ENCODE measurements around the gene CCDC69.

The CCDC69 gene

DNA sequence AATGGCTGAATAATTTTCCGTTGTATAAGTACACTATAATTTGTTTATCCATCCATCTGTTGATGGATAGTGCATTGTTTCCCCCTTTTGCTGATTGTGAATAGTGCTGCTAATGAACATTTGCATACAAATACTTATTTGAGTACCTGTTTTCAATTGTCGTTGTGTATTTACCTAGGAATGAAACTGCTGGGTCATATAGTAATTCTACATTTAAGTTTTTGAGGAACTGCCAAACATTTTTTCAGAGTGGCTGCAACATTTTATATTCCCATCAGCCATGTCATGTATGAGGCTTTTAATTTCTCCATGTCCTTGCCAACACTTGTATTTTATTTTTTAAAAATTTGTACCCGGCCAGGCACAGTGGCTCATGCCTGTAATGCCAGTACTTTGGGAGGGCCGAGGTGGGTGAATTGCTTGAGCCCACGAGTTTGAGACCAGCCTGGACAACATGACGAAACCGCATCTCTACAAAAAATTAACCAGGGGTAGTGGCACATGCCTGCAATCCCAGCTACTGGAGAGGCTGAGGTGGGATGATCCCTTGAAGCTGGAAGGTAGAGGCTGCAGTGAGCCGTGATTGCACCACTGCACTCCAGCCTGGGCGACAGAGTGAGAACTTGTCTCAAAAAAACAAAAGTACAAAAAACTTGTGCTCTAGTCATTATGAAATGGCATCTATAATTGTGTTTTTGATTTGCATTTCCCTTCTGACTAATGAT lies 64.1 kb downstream of the CCDC69 start:
- H3K27me3 ChIP-seq (ENCODE audit: low read length): no peaks in the 10 kb centered on the region
- no peak for TF ChIP-seq EZH2phosphoT487 (conservative IDR thresholded peaks at IDR 0.05; ENCODE audit: low read length)
- TF ChIP-seq, protein P1, sequence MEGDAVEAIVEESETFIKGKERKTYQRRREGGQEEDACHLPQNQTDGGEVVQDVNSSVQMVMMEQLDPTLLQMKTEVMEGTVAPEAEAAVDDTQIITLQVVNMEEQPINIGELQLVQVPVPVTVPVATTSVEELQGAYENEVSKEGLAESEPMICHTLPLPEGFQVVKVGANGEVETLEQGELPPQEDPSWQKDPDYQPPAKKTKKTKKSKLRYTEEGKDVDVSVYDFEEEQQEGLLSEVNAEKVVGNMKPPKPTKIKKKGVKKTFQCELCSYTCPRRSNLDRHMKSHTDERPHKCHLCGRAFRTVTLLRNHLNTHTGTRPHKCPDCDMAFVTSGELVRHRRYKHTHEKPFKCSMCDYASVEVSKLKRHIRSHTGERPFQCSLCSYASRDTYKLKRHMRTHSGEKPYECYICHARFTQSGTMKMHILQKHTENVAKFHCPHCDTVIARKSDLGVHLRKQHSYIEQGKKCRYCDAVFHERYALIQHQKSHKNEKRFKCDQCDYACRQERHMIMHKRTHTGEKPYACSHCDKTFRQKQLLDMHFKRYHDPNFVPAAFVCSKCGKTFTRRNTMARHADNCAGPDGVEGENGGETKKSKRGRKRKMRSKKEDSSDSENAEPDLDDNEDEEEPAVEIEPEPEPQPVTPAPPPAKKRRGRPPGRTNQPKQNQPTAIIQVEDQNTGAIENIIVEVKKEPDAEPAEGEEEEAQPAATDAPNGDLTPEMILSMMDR (IDR thresholded peaks at IDR 0.05; ENCODE audit: insufficient read depth, low read length, poor library complexity, severe bottlenecking): no peak
- no peak overlapping the region for H3K4me2 ChIP-seq (ENCODE audit: low read depth, low read length, poor library complexity, severe bottlenecking)
- H3K4me3 ChIP-seq (ENCODE audit: insufficient read depth, low read length, poor library complexity, severe bottlenecking): no peak overlapping the region
- no peaks in the 10 kb centered on the region for H3F3A ChIP-seq (ENCODE audit: insufficient read depth)
- no peaks in the 10 kb centered on the region for H3K79me2 ChIP-seq (ENCODE audit: insufficient read depth, low read length)
- H3K9ac ChIP-seq (ENCODE audit: low read length): no peak overlapping the region
- no peaks in the 10 kb centered on the region for H3K9me3 ChIP-seq (ENCODE audit: insufficient read depth, low read length)
- H3K27ac ChIP-seq (ENCODE audit: low read depth, low read length): no peak overlapping the region
- H2AFZ ChIP-seq (ENCODE audit: low read depth, low read length, severe bottlenecking): no peak overlapping the region
- no peaks in the 10 kb centered on the region for H3K36me3 ChIP-seq (ENCODE audit: low read length)
- no peaks in the 10 kb centered on the region for H3K9me2 ChIP-seq (replicated peaks; ENCODE audit: insufficient read depth, low read length)
- H4K20me1 ChIP-seq (ENCODE audit: low read depth, low read length): no peaks in the 10 kb centered on the region

DNA sequence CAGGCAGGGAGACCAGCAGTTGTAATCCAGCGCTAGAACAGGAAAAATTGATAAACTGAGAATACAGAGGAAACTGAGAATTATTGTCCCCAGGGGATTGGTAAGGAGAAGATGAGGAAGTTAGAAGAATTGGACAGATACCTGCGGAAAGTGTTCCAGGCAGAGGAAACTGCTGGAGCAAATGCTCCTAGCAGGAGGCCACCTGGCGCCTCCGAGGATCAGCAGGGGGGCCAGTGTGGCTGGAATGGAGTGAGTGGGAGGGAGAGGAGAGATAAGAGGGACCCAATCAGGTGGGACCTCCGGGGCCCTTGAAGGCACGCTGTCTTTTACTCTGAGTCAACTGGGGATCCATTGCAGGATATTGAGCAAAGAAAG lies 65.6 kb downstream of the CCDC69 start:
- Histone ChIP-seq H3K79me2 (ENCODE audit: insufficient read depth, low read length) (no peaks in the 10 kb centered on the region), H3K9me2 (replicated peaks; ENCODE audit: insufficient read depth, low read length) (no peaks in the 10 kb centered on the region), H4K20me1 (ENCODE audit: low read depth, low read length) (no peaks in the 10 kb centered on the region), H3K4me3 (ENCODE audit: insufficient read depth, low read length, poor library complexity, severe bottlenecking) (peak overlapping the region; percentile 57), H3K36me3 (ENCODE audit: low read length) (no peaks in the 10 kb centered on the region), H3F3A (ENCODE audit: insufficient read depth) (no peaks in the 10 kb centered on the region; the same call in 1 of the 2 replicates), H3K9ac (ENCODE audit: low read length) (peak overlapping the region; percentile 65), H3K27me3 (ENCODE audit: low read length) (no peaks in the 10 kb centered on the region), H2AFZ (ENCODE audit: low read depth, low read length, severe bottlenecking) (peak overlapping the region; percentile 87), H3K9me3 (ENCODE audit: insufficient read depth, low read length) (no peaks in the 10 kb centered on the region), H3K27ac (ENCODE audit: low read depth, low read length) (no peak overlapping the region), H3K4me2 (ENCODE audit: low read depth, low read length, poor library complexity, severe bottlenecking) (peak overlapping the region; percentile 63)
- TF ChIP-seq, protein P1 (IDR thresholded peaks at IDR 0.05; ENCODE audit: insufficient read depth, low read length, poor library complexity, severe bottlenecking): no peak
- no peak for TF ChIP-seq EZH2phosphoT487 (conservative IDR thresholded peaks at IDR 0.05; ENCODE audit: low read length)

DNA sequence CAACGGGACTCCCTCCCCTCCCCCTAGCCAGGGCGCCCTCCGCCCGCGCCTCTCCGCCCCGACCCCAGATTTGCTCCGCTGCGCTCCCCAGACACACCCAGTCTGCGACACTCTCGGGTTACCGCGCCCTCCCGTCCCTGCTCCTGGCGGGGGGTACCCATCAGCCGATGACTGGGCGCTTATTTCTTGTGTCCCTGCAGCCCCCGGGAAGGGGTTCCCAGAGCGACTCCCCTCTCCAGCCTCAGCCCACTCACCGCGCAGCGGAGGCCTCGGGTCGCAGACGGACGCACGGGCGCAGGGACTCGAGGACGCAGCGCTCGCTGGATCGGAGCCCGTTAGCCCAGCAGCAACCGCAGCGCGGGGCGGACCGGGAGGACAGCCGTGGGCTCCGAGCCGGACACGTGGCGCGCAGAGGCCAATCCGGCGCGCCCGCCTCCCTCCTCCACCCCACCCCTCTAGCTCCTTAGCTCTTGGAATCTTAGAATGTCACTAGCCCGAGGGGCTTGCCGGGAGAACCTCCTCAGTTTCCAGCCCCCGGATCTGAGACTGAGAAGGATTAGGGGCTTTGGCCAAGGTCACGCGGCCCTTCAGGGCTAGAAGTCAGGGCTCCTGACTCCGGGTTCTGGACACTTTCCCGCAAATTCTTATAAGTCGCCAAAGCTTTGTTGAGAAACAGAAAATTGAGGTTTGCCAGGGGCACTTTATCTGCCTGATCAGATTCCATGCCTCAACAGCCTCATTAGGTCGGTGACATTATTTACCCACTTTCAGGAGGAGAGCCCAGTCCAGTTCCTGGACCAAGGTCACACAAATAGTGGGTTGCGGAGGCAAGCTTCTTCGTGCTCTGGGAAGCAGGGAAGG lies 66.2 kb downstream of the CCDC69 start, which contains the start of gene ANXA6:
ANXA6 (minus strand) TSS at position 354 of the 861 bp plus-strand sequence. CDS start 9,878 bp downstream, outside the sequence.
- peak within 1 kb of the TSS; percentile 24 for H3K27ac ChIP-seq (ENCODE audit: low read depth, low read length)
- H4K20me1 ChIP-seq (ENCODE audit: low read depth, low read length): no peaks in the 10 kb centered on the region
- no peaks in the 10 kb centered on the region; the same call in 1 of the 2 replicates for H3F3A ChIP-seq (ENCODE audit: insufficient read depth)
- H3K4me2 ChIP-seq (ENCODE audit: low read depth, low read length, poor library complexity, severe bottlenecking): peak within 1 kb of the TSS; percentile 63
- no peaks in the 10 kb centered on the region for H3K36me3 ChIP-seq (ENCODE audit: low read length)
- H3K9me3 ChIP-seq (ENCODE audit: insufficient read depth, low read length): no peaks in the 10 kb centered on the region
- H2AFZ ChIP-seq (ENCODE audit: low read depth, low read length, severe bottlenecking): peak within 1 kb of the TSS; percentile 87
- no peaks in the 10 kb centered on the region for H3K27me3 ChIP-seq (ENCODE audit: low read length)
- H3K4me3 ChIP-seq (ENCODE audit: insufficient read depth, low read length, poor library complexity, severe bottlenecking): peak within 1 kb of the TSS; percentile 57
- H3K9me2 ChIP-seq (replicated peaks; ENCODE audit: insufficient read depth, low read length): no peaks in the 10 kb centered on the region
- no peaks in the 10 kb centered on the region for H3K79me2 ChIP-seq (ENCODE audit: insufficient read depth, low read length)
- TF ChIP-seq, protein P1 (IDR thresholded peaks at IDR 0.05; ENCODE audit: insufficient read depth, low read length, poor library complexity, severe bottlenecking): no peak
- no peak for TF ChIP-seq EZH2phosphoT487 (conservative IDR thresholded peaks at IDR 0.05; ENCODE audit: low read length)
- peak within 1 kb of the TSS; percentile 65 for H3K9ac ChIP-seq (ENCODE audit: low read length)
